ENCODE data around the gene MS4A18.

- TF ChIP-seq SPI1 (IDR thresholded peaks at IDR 0.05; ENCODE audit: low read depth, low read length) (no peak), POLR2A (IDR thresholded peaks at IDR 0.05; ENCODE audit: low read depth, low read length) (no peak), POLR2AphosphoS5 (IDR thresholded peaks at IDR 0.05; ENCODE audit: low read depth, low read length) (no peak)
These were observed 13.2 kb upstream of the MS4A18 start for GRCh38 chr11:60711276-60711675.

Data from GM12891 (cell line).